ENCODE measurements around the gene ATP10B.
"Not testable (repeated sequence)": the region's sequence is repeated elsewhere in the genome, so short reads cannot be mapped to it uniquely, and the experiment has no call there.

ATP10B gene

GRCh38 chr5:160772854-160773253 is 79.2 kb downstream of the ATP10B start:
- intact Hi-C loops (cut with DNase I): no loop called here
- DNase-seq: no peak

- intact Hi-C loops (cut with DNase I): no loop called here
These were observed 81.3 kb downstream of the ATP10B start for GRCh38 chr5:160770718-160771117.

GRCh38 chr5:160769301-160769700 is 82.7 kb downstream of the ATP10B start:
- intact Hi-C loops (cut with DNase I): no loop called here
- no peak for DNase-seq

More at GRCh38 chr5:160770718-160771117, 81.3 kb downstream of the ATP10B start:
- DNase-seq: no peak

DNA sequence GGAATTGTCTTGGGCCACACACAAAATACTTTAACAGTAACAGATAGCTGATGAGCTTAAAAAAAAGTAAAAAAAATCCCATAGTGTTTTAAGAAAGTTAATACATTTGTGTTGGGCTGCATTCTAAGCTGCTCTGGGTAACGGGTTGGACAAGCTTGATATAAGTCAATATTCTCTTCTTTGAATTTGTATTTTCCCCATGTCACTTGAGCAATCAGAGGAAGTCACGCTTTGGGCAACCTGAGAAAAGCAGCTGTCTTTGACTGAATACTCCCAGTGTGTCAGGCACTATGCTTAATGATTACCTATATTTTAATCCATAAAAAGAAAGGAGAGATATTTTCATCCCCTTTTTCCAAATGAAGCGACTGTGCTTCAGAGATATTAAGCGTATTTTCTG is 84.9 kb downstream of the ATP10B start:
- intact Hi-C loops (cut with DNase I): no loop called here

DNA sequence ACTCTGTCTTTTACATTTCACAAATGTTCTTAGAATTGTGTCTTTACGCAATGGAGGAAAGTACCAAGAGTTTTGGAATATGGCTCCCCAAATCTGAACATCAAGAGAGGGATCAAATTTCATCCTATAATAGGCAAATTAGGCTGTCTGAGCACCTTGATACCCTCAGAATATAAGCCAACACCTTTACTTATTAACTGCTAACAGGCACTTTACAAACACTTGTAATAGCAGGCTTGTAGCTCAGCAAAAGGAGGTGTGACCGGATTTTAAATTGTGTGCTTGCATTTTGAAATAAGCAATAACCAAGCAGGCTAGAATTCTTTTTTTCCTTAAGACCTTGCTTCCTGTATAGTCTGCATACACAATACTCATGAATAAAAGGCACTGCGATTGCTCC is 92.0 kb downstream of the ATP10B start:
- DNase-seq: no peak
- intact Hi-C loops (cut with DNase I): no loop called here

More for the DNA sequence above, 84.9 kb downstream of the ATP10B start:
- DNase-seq: no peak

- no peak for DNase-seq
- intact Hi-C loops (cut with DNase I): no loop called here
These were observed 94.8 kb downstream of the ATP10B start for GRCh38 chr5:160757194-160757593.

DNA sequence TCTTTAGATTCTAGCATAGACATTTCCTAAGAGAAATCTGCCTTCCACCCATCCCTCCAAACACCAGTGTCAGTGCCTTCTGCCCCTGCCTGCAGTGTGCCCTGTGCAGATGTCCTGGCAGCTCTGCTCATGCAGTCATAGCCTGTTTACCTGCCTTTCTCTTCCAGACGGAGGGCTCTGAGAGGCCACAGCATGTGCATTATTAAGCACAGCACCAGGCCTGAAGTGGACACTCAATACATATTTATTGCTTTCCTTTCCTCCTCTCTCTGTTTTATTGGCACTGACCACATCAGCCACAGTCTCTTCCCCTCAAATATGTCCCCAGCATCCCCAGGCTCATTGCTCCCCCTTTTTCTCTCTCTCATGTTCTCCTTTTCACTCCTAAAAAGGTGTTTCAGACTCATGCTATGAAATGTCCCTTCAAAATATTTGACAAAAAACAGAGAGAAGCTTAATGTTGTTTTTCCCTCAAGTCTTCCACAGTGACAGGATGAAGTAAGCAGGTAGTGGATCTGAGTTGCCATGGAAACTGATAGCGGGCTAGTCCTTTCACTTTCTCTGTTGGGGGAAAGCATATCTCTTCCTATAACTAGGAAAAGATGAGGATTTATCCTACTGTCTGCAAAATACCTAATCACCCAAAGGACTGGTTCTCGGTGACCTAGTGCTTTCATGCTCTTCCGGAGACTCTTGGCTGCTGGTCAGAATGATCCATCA is 100.9 kb downstream of the ATP10B start:
- DNase-seq: no peak
- intact Hi-C loops (cut with DNase I): no loop called here

DNA sequence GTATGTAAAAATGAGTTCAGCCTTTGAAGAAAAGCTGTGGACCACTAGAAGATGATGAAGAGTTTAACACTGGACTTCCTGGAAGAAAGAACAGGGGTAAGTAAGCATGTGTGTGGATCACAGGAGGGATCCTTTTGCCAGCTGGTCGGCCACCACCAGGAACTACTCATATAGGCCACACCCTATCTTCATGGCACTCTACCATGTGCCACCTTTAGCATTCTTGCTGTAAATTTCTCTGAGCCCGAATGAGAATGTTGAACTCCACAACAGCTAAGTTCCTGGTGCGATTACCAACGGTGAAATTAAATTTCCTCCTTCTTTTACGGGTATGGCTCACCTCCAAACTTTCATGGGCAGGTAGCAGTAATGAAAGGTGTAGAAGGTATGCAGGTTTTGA is 102.3 kb downstream of the ATP10B start:
- peak in 1 of 10 donors; percentile 45 for DNase-seq

GRCh38 chr5:160749026-160749425 is 103.0 kb downstream of the ATP10B start:
- no peak for DNase-seq
- intact Hi-C loops (cut with DNase I): no loop called here

More for the DNA sequence above, 102.3 kb downstream of the ATP10B start:
- intact Hi-C loops (cut with DNase I): no loop called here

DNA sequence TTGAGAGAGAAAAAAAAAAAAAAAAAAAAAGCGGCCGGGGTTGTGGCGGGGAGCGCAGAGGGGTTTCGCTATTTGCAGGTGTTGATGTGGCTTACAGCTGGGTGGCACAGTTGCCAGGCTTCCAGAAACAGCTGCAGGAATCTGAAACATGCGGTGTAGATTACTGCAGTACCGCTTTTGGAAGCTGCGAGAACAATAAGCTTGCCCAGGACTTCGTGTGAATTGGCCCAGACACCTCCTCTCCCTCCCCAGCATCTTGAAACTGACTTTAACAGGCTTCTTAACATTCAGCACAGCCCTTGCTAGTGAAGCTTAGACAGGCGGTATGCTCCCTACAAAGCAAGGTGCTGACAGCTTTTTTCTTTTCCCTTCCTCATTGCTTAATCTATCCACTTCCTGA is 104.0 kb downstream of the ATP10B start:
- DNase-seq: peak in 6 of 10 donors; percentile 23 to 86 (median 52)
- intact Hi-C loops (cut with DNase I): no loop called here

DNA sequence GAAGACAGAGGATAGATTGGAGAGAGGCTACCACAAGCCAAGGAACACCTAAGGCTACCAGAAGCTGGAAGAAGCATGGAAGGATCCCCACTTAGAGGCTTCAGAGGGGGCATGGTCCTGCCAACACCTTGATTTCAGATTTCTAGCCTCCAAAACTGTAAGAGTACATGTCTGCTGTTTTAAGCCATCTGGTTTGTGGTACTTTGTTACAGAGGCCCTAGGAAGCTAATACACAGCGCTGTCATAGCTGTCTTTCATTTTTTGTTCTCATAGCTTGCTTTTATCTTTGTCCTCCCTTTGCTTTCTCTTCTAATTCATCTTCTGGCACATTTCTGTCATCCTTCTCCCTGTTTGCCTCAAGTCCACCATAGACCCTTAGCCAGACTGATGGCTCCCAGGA is 104.5 kb downstream of the ATP10B start:
- intact Hi-C loops (cut with DNase I): no loop called here
- DNase-seq: no peak

GRCh38 chr5:160744268-160745101 is 107.5 kb downstream of the ATP10B start:
- peak in 1 of 10 donors; percentile 72 for DNase-seq
- intact Hi-C loops (cut with DNase I): no loop called here

DNA sequence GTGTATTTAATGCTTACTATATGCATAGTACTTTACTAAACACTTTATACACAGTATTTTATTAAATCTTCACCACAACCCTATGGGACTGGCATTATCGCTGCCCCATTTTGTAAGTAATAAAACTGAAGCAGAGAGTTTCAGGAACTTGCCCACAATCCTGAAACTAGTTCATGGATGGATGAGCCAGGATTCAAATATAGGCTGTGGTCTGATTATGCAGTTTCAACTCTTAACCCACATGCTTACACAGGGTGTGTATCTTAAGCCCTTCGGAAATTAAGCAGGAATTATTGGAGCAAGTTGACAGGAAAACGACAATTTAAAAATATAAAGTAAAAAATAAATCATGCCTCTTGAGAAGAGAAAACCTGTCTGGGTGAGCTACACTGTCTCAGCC is 109.0 kb downstream of the ATP10B start:
- no peak for DNase-seq
- intact Hi-C loops (cut with DNase I): loop anchor here (2.0 kb wide), 1 partner anchor 46 kb away; no protein-coding TSS in a partner anchor

DNA sequence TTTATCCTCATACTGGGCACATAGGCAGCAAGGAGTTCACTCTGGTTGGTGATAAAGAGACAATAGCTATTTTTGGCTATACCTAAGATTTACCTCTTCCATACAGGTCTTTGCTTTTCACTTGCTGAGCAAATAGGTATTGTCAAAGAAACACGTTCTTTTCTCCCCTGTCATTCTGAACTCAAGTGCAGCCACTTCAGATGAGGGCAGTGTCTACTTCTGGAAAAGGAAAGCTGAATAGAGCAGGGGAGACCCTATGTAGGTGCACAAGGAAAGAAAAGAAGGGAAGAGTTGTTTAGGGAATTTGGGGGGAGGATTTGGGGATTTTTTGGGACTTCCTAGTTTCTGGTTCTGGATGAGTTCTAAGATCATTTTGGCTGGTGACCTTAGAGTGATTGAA is 109.6 kb downstream of the ATP10B start:
- intact Hi-C loops (cut with DNase I): loop anchor here (2.0 kb wide), 1 partner anchor 46 kb away; no protein-coding TSS in a partner anchor
- no peak for DNase-seq

DNA sequence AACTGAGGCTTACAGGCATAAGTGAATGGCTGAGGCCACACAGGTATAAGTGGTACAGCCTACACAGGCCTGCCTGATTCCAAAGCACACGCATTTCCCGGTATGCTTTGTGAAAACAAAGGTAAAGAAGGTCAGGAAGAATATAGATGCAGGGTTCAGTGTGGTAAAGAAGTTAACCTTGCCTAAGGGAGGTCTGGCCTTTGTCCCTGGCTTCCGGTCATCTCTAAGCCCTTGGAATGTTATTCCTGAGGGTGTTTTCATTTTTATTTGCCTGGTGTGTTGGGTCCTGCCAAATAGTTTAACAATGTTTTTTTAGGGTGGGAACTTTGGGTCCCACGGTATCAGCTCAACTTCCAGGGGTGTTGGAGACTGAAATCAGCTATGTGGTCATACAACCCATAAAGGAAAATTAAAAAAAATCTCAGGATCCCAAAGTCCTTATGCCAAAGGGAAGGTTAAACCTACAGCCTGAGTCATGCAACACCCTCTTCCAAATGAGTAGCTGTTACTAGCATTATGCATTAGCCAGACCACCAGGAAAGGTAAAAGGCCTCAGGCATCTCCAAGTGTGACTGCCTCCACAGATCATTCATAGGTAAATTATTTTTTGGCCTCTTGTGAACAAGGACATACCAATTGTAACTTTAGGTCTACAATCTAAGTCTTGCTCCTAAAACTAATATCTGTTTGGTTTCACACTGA is 124.6 kb downstream of the ATP10B start:
- no peak for DNase-seq
- intact Hi-C loops (cut with DNase I): no loop called here

- no peak for DNase-seq
- intact Hi-C loops (cut with DNase I): no loop called here
These were observed 125.3 kb downstream of the ATP10B start for GRCh38 chr5:160726721-160727120.

GRCh38 chr5:160720822-160721221 is 131.2 kb downstream of the ATP10B start:
- DNase-seq: no peak
- intact Hi-C loops (cut with DNase I): no loop called here

DNA sequence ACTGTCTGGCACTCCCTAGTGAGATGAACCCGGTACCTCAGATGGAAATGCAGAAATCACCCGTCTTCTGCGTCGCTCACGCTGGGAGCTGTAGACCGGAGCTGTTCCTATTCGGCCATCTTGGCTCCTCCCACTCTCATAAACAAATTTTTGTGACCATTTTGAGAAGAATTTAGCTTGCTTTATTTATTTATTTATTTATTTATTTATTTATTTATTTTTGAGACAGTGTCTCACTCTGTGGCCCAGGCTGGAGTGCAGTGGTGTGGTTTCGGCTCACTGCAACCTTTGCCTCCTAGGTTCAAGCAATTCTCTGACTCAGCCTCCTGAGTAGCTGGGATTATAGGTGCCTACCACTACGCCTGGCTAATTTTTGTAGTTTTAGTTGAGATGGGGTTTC is 136.5 kb downstream of the ATP10B start:
- DNase-seq; intact Hi-C loops (cut with DNase I): not testable (repeated sequence)

DNA sequence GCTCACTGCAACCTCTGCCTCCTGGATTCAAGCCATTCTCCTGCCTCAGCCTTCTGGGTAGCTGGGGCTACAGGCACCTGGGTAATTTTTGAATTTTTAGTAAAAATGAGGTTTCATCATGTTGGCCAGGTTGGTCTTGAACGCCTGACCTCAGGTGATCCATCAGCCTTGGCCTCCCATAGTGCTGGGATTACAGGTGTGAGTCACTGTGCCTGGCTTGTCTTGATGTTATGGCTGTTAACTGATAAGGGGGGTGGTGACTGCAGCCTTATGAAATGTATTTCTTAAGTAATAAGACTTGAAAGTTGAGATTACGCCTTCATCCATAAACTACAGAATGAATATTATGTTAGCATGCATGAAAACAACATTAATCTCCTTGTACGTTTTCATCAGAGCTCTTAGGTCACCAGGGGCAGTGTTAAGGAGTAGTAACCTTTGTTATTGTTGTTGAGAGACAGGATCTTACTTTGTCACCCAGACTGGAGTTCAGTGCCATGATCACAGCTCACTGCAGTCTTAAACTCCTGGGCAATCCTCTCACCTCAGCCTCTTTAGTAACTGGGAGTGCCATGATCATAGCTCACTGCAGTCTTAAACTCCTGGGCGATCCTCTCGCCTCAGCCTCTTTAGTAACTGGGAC is 148.3 kb downstream of the ATP10B start:
- intact Hi-C loops (cut with DNase I): no loop called here
- DNase-seq: no peak

- intact Hi-C loops (cut with DNase I): no loop called here
- DNase-seq: no peak
These were observed 149.1 kb downstream of the ATP10B start for GRCh38 chr5:160702934-160703333.

Data from posterior cingulate gyrus (tissue), 11 donors.